Nephron progenitor cell (in vitro differentiated cells): ENCODE measurements around the gene ST6GALNAC3.

Source experiments
- DNase-seq: peaks from one replicate; pipeline ENCODE4 v3.0.0; 2021
- H3K27ac Mint-ChIP-seq: 2 replicates; pipeline ENCODE4 v1.8.0; 2021; ENCODE audit warnings: mild to moderate bottlenecking, moderate library complexity, mixed read lengths
- H3K27me3 Mint-ChIP-seq: 2 replicates; pipeline ENCODE4 v1.8.0; 2021; ENCODE audit warnings: mild to moderate bottlenecking, low read depth, mixed read lengths; ENCODE audit not compliant: poor library complexity
- H3K36me3 Mint-ChIP-seq: 2 replicates; pipeline ENCODE4 v1.8.0; 2021; ENCODE audit warnings: low read depth, mixed read lengths
- H3K4me1 Mint-ChIP-seq: 2 replicates; pipeline ENCODE4 v1.8.0; 2021; ENCODE audit warnings: mixed read lengths
- H3K4me3 Mint-ChIP-seq: 2 replicates; pipeline ENCODE4 v1.8.0; 2021; ENCODE audit warnings: mild to moderate bottlenecking, moderate library complexity, mixed read lengths
- H3K9me3 Mint-ChIP-seq: 2 replicates; pipeline ENCODE4 v1.8.0; 2021; ENCODE audit warnings: mild to moderate bottlenecking, moderate library complexity, mixed read lengths
- CTCF ChIP-seq: fragments of 200-600 bp; sonication (generic); IDR thresholded peaks from 2 replicates; pipeline ENCODE4 v1.5.0; 2021; ENCODE audit warnings: antibody characterized with exemption

ST6GALNAC3 gene

GRCh38 chr1:76209238-76209637 lies 134.7 kb downstream of the ST6GALNAC3 start:
- H3K27ac Mint-ChIP-seq = no peak overlapping the region
- H3K36me3 Mint-ChIP-seq = peaks cover 7% of the 10 kb centered on the region
- TF ChIP-seq CTCF = no peak
- H3K9me3 Mint-ChIP-seq = peaks cover 6% of the 10 kb centered on the region
- DNase-seq = no peak
- no peaks in the 10 kb centered on the region for H3K4me1 Mint-ChIP-seq
- H3K27me3 Mint-ChIP-seq = peaks cover 3% of the 10 kb centered on the region
- H3K4me3 Mint-ChIP-seq = no peak overlapping the region

GRCh38 chr1:76209648-76210047 lies 135.1 kb downstream of the ST6GALNAC3 start:
- no peak for TF ChIP-seq CTCF
- Mint-ChIP-seq H3K36me3 (peaks cover 7% of the 10 kb centered on the region), H3K4me3 (no peak overlapping the region), H3K27ac (no peak overlapping the region), H3K9me3 (peaks cover 3% of the 10 kb centered on the region), H3K27me3 (peaks cover 3% of the 10 kb centered on the region), H3K4me1 (no peaks in the 10 kb centered on the region)
- no peak for DNase-seq

GRCh38 chr1:76210160-76210559 lies 135.6 kb downstream of the ST6GALNAC3 start:
- Mint-ChIP-seq H3K4me1 (no peaks in the 10 kb centered on the region), H3K36me3 (peaks cover 7% of the 10 kb centered on the region), H3K4me3 (no peak overlapping the region), H3K27me3 (peaks cover 3% of the 10 kb centered on the region), H3K9me3 (peaks cover 3% of the 10 kb centered on the region), H3K27ac (no peak overlapping the region)
- no peak for TF ChIP-seq CTCF
- no peak for DNase-seq

- H3K36me3 Mint-ChIP-seq = peaks cover 10% of the 10 kb centered on the region
- no peak overlapping the region for H3K4me3 Mint-ChIP-seq
- no peak overlapping the region for H3K27ac Mint-ChIP-seq
- DNase-seq = no peak
- no peaks in the 10 kb centered on the region for H3K4me1 Mint-ChIP-seq
- TF ChIP-seq CTCF = no peak
- H3K9me3 Mint-ChIP-seq = no peaks in the 10 kb centered on the region
- H3K27me3 Mint-ChIP-seq = no peaks in the 10 kb centered on the region
Measured at GRCh38 chr1:76218888-76219287, 144.3 kb downstream of the ST6GALNAC3 start.

- H3K27ac Mint-ChIP-seq = no peak overlapping the region
- no peak for TF ChIP-seq CTCF
- H3K4me1 Mint-ChIP-seq = no peaks in the 10 kb centered on the region
- H3K27me3 Mint-ChIP-seq = no peaks in the 10 kb centered on the region
- DNase-seq = no peak
- H3K36me3 Mint-ChIP-seq = peaks cover 10% of the 10 kb centered on the region
- H3K9me3 Mint-ChIP-seq = no peaks in the 10 kb centered on the region
- H3K4me3 Mint-ChIP-seq = no peak overlapping the region
Measured at GRCh38 chr1:76219366-76219818, 144.8 kb downstream of the ST6GALNAC3 start.

GRCh38 chr1:76224752-76225151 lies 150.2 kb downstream of the ST6GALNAC3 start:
- H3K36me3 Mint-ChIP-seq = peaks cover 14% of the 10 kb centered on the region
- DNase-seq = no peak
- TF ChIP-seq CTCF = no peak
- no peaks in the 10 kb centered on the region for H3K27me3 Mint-ChIP-seq
- H3K4me3 Mint-ChIP-seq = no peak overlapping the region
- H3K4me1 Mint-ChIP-seq = peaks cover 37% of the 10 kb centered on the region
- H3K9me3 Mint-ChIP-seq = peaks cover 4% of the 10 kb centered on the region
- H3K27ac Mint-ChIP-seq = no peak overlapping the region
